Fibroblast of lung (primary cell): ENCODE data around the gene ZBP1.

ENCODE experiments used
- CTCF ChIP-seq, 2 donors: IDR thresholded peaks in 1 of 2; conservative IDR thresholded peaks in 1 of 2; 1 replicate in 1 of 2; 2 replicates in 1 of 2; pipeline ENCODE4 v1.5.1; 2011 to 2012; ENCODE audit warnings: low read length in 2 of 2, control low read depth in 1 of 2, inconsistent platforms in 1 of 2, low read depth in 1 of 2, mild to moderate bottlenecking in 1 of 2
- EZH2 ChIP-seq: IDR thresholded peaks from 2 replicates; pipeline ENCODE4 v1.5.1; 2012; ENCODE audit warnings: low read length, control low read depth, mild to moderate bottlenecking; ENCODE audit errors: missing control alignments

- no peak for TF ChIP-seq CTCF (conservative IDR thresholded peaks at IDR 0.05 in 1 of 2, IDR thresholded peaks at IDR 0.05 in 1 of 2; ENCODE audit: low read depth in 1 of 2, low read length in 2 of 2)
- TF ChIP-seq EZH2: no peak
Observed at GRCh38 chr20:57660922-57661745, 40.9 kb upstream of the ZBP1 start.
